ENCODE measurements around the gene CHCHD2. TPM values are rescaled to one million over a fixed set of nuclear protein-coding genes. Genes with fewer than 3 reads are reported as not detected.
"Not testable (repeated sequence)": the region's sequence is repeated elsewhere in the genome, so short reads cannot be mapped to it uniquely, and the experiment has no call there.

CHCHD2 gene
- polyA plus RNA-seq, 1 donor from 2014 or later, result 530 TPM

- Mint-ChIP-seq H3K4me3 (no peak overlapping the region), H3K27ac (no peak overlapping the region), H3K36me3 (peaks cover 3% of the 10 kb centered on the region), H3K4me1 (peaks cover 0 to 2% (median 0%) of the 10 kb centered on the region in 3 donors), H3K27me3 (no peaks in the 10 kb centered on the region), H3K9me3 (no peaks in the 10 kb centered on the region)
Observed at GRCh38 chr7:56097700-56098099, 8.6 kb downstream of the CHCHD2 start.

DNA sequence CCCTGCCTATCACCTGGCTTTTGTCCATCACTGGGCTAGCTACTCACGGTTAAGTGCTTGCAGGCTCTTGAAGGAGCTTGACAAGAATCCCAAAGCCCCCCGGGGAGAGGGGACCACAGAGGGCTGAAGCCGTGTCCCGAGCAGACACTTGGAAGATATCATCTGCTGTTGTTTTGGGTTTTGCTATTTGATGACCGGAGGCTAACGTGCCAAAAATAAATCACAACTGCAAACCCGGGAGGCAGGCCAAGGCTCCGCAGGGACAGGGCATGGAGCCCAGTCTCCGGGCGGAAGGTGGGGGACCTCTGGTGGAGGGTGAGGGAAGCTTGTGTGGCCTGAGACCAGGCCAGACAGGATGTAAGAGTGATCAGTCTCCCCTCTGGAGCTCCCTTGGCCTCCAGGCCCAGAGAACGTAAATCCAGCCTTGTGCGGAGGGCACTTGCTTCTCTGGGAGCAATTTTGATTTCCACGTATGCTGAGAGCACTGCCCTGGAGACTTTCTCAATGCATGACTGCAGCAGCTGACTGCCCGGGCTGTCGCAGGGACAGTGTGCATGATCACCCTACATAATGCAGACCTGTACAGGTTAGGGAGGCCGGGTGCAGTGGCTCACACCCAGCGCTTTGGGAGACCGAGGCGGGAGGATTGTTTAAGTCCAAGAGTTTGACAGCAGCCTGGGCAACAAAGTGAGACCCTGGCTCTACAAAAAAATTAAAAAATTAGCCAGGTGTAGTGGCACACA lies 13.3 kb downstream of the CHCHD2 start, which contains the start of gene PHKG1:
Gene PHKG1, minus strand, starts transcription at position 164 of the 743 bp plus-strand sequence. CDS start 4,011 bp downstream, outside the sequence.
- no peaks in the 10 kb centered on the region for H3K9me3 Mint-ChIP-seq
- H3K27me3 Mint-ChIP-seq, result no peaks in the 10 kb centered on the region
- peaks cover 0 to 2% (median 0%) of the 10 kb centered on the region in 3 donors for H3K4me1 Mint-ChIP-seq
- peaks cover 5% of the 10 kb centered on the region for H3K36me3 Mint-ChIP-seq
- H3K4me3 Mint-ChIP-seq, result no peak within 1 kb of the TSS
- peak within 1 kb of the TSS in 1 of 3 donors; percentile 77 for H3K27ac Mint-ChIP-seq

DNA sequence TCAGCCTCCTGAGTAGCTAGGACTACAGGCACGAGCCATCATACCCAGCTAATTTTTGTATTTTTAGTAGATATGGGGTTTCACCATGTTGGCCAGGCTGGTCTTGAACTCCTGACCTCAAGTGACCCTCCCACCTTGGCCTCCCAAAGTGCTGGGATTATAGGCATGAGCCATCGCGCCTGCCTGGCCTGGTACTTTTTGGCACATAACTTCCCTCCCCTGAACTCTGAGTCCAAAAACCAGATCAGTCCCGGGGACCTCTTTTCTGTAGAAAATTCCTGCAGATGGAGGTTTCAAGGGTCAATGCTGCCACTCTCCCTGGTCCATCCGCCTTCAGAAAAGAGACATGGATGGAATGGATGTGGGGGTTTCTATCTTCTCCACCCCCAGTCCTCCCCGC lies 13.9 kb downstream of the CHCHD2 start:
- not testable (repeated sequence) for H3K36me3 Mint-ChIP-seq, H3K4me1 Mint-ChIP-seq, H3K4me3 Mint-ChIP-seq, H3K27me3 Mint-ChIP-seq, H3K9me3 Mint-ChIP-seq
- peak overlapping the region in 1 of 3 donors; percentile 77 for H3K27ac Mint-ChIP-seq

DNA sequence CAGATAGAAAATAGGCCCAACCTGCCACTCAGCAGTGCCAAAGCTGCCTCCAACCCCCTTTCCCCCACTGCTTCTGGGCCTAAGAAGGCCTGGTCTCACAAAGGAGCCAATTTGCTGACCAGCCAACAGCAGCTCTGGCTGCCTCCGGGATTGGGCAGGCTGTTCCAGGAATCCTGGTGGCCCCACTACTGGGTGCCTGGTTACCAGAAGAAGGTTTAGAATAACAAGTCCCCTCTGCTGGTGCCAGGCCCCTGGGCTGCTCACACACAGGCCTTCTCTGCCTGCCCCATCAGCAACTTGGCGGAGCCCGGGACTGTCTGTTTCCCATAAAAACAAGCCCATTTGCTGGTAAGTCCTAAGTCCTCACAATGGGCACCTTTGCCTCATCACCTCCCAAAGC lies 14.7 kb downstream of the CHCHD2 start:
- H3K27ac Mint-ChIP-seq, result peak overlapping the region in 1 of 3 donors; percentile 77
- H3K27me3 Mint-ChIP-seq, result no peaks in the 10 kb centered on the region
- no peaks in the 10 kb centered on the region for H3K9me3 Mint-ChIP-seq
- no peak overlapping the region for H3K4me3 Mint-ChIP-seq
- H3K36me3 Mint-ChIP-seq, result peaks cover 5% of the 10 kb centered on the region
- H3K4me1 Mint-ChIP-seq, result peaks cover 0 to 2% (median 0%) of the 10 kb centered on the region in 3 donors

DNA sequence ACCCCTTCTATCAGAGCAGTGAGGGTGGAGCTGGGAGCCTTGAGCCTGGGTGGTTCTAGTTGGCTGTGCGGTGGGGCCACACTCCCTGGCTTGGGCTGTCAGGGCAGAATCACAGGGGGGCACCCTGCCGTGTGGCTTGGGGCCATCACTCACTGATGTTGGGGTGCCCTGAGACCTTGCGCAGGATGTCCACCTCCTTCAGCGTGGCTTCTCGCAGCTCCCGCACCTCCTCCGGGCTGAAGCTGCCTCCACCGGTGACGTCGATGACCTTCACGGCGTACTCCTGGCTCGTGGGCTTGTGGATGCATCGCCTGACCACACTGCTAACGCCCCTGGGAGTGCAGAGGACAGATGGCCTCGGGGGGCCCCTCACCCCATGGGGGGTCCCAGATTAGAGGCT lies 18.8 kb downstream of the CHCHD2 start:
- Mint-ChIP-seq H3K36me3 (peaks cover 3% of the 10 kb centered on the region), H3K27ac (no peak overlapping the region), H3K4me1 (no peaks in the 10 kb centered on the region), H3K4me3 (no peak overlapping the region), H3K9me3 (no peaks in the 10 kb centered on the region), H3K27me3 (no peaks in the 10 kb centered on the region)

- Mint-ChIP-seq H3K4me1 (no peaks in the 10 kb centered on the region), H3K36me3 (peaks cover 3% of the 10 kb centered on the region), H3K4me3 (no peak overlapping the region), H3K27me3 (no peaks in the 10 kb centered on the region), H3K27ac (no peak overlapping the region), H3K9me3 (no peaks in the 10 kb centered on the region)
Observed at GRCh38 chr7:56086761-56087160, 19.5 kb downstream of the CHCHD2 start.

DNA sequence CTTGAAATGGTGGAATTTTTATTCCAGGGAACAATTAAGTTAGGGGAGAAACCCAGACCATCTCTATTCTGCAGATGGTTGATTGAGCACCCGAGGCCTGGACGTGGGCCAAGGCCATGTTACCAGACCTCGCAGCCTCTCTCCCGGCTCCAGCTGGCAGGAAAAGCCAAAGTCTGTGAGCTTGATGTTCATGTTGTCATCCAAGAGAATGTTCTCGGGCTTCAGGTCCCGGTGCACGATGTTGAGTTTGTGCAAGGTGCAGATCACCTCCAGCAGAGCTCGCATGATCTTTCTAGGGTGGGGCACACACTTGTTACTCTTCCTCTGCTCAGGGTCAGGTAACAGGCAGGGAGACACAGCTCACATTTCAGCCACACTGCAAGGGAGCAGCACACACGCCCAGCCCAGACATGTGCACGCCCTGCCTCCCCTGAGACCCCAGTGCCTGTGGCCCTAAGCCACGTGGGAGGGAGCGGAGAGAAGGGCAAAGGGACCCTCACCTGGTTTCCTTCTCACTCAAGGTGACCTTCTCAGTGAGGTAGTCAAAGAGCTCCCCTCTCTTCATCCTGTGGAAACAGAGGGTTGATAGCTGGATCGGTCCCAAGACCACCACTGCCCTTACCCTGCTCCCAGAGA lies 23.0 kb downstream of the CHCHD2 start:
- peaks cover 1% of the 10 kb centered on the region for H3K36me3 Mint-ChIP-seq
- H3K4me3 Mint-ChIP-seq, result no peak overlapping the region

GRCh38 chr7:56081626-56082340 lies 24.5 kb downstream of the CHCHD2 start:
- Mint-ChIP-seq H3K27me3 (no peaks in the 10 kb centered on the region), H3K36me3 (peaks cover 1% of the 10 kb centered on the region), H3K4me3 (no peak overlapping the region), H3K4me1 (no peaks in the 10 kb centered on the region), H3K27ac (no peak overlapping the region), H3K9me3 (no peaks in the 10 kb centered on the region)

More for the DNA sequence above, 23.0 kb downstream of the CHCHD2 start:
- Mint-ChIP-seq H3K27ac (no peak overlapping the region), H3K27me3 (no peaks in the 10 kb centered on the region), H3K9me3 (no peaks in the 10 kb centered on the region), H3K4me1 (no peaks in the 10 kb centered on the region)

- H3K4me3 Mint-ChIP-seq, H3K9me3 Mint-ChIP-seq, H3K36me3 Mint-ChIP-seq, H3K4me1 Mint-ChIP-seq, H3K27ac Mint-ChIP-seq, H3K27me3 Mint-ChIP-seq: not testable (repeated sequence)
Observed at GRCh38 chr7:56080726-56081435, 25.4 kb downstream of the CHCHD2 start.

DNA sequence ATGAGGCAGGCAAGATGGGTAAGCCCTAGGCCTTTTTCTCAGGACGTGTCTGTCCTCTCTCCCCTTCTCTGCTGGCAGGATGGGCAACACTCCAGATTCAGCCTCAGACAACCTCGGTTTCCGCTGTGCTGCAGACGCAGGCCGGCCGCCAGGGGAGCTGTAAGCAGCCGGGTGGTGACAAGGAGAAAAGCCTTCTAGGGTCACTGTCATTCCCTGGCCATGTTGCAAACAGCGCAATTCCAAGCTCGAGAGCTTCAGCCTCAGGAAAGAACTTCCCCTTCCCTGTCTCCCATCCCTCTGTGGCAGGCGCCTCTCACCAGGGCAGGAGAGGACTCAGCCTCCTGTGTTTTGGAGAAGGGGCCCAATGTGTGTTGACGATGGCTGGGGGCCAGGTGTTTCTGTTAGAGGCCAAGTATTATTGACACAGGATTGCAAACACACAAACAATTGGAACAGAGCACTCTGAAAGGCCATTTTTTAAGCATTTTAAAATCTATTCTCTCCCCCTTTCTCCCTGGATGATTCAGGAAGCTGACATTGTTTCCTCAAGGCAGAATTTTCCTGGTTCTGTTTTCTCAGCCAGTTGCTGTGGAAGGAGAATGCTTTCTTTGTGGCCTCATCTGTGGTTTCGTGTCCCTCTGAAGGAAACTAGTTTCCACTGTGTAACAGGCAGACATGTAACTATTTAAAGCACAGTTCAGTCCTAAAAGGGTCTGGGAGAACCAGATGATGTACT lies 26.7 kb downstream of the CHCHD2 start:
- Mint-ChIP-seq H3K27ac (no peak overlapping the region), H3K4me1 (no peaks in the 10 kb centered on the region), H3K4me3 (no peak overlapping the region)

GRCh38 chr7:56078196-56078595 lies 28.1 kb downstream of the CHCHD2 start:
- Mint-ChIP-seq H3K27me3 (no peaks in the 10 kb centered on the region), H3K4me1 (peaks cover 4 to 6% (median 4%) of the 10 kb centered on the region in 3 donors), H3K4me3 (no peak overlapping the region), H3K27ac (no peak overlapping the region), H3K9me3 (no peaks in the 10 kb centered on the region), H3K36me3 (no peaks in the 10 kb centered on the region)

More for the DNA sequence above, 26.7 kb downstream of the CHCHD2 start:
- no peaks in the 10 kb centered on the region for H3K27me3 Mint-ChIP-seq
- H3K9me3 Mint-ChIP-seq, result no peaks in the 10 kb centered on the region
- peaks cover 1% of the 10 kb centered on the region for H3K36me3 Mint-ChIP-seq

DNA sequence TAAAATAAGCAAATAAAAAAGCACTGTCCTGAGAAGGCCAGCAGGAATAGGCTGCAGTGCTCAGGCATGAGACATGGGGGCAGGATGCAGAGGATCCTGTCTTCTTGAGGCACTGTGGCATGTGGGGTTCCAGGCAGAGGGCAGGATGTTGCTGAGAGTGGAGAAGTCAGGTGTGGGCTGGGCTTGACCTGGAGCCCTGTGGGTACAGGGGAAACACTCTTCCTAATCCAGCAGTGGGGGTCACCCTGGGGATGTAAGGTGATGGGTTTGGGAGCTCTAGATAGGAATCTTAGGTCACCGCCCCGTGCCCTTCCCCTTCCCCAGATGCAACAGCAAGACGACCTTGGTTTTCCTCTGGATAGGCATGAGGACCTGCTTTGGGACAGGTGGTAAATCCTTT lies 28.6 kb downstream of the CHCHD2 start:
- H3K4me1 Mint-ChIP-seq, result peaks cover 4 to 6% (median 5%) of the 10 kb centered on the region in 3 donors
- no peaks in the 10 kb centered on the region for H3K9me3 Mint-ChIP-seq
- no peaks in the 10 kb centered on the region for H3K27me3 Mint-ChIP-seq
- no peak overlapping the region for H3K4me3 Mint-ChIP-seq
- H3K36me3 Mint-ChIP-seq, result peaks cover 2% of the 10 kb centered on the region
- no peak overlapping the region for H3K27ac Mint-ChIP-seq

GRCh38 chr7:56074371-56074791 lies 31.9 kb downstream of the CHCHD2 start:
- H3K36me3 Mint-ChIP-seq, result peaks cover 2% of the 10 kb centered on the region
- peak overlapping the region in 2 of 4 donors; percentile 0 to 52 for H3K4me3 Mint-ChIP-seq
- H3K27ac Mint-ChIP-seq, result peak overlapping the region in 2 of 3 donors; percentile 3 to 72
- H3K27me3 Mint-ChIP-seq, result no peaks in the 10 kb centered on the region
- H3K9me3 Mint-ChIP-seq, result no peaks in the 10 kb centered on the region
- peaks cover 4 to 6% (median 5%) of the 10 kb centered on the region in 3 donors for H3K4me1 Mint-ChIP-seq

- H3K9me3 Mint-ChIP-seq, H3K27me3 Mint-ChIP-seq, H3K27ac Mint-ChIP-seq, H3K36me3 Mint-ChIP-seq: not testable (repeated sequence)
- Mint-ChIP-seq H3K4me1 (peaks cover 17 to 24% (median 20%) of the 10 kb centered on the region in 3 donors), H3K4me3 (peak overlapping the region in 1 of 4 donors; percentile 52)
Observed at GRCh38 chr7:56066376-56066775, 39.9 kb downstream of the CHCHD2 start.
